Endometrial microvascular endothelial cells (primary cell): ENCODE data around the gene PIM3. TPM values are rescaled to one million over a fixed set of nuclear protein-coding genes. Genes with fewer than 3 reads are reported as not detected.

Source experiments
- in situ Hi-C: cut with HindIII; loops from 2 replicates; pipeline ENCODE4 v1.10.0; 2017; ENCODE audit warnings: low sequenced_read_pairs, low pct_unique_long_range_greater_than_20kb; ENCODE audit errors: inconsistent ontology term
- total RNA-seq: library from RNA; depleted of rRNA; stranded (reverse); fragments of >200 nt; gene quantifications from one replicate; pipeline ENCODE4 v1.2.3, GENCODE V29; 2015; ENCODE audit errors: inconsistent ontology term

Gene PIM3
- total RNA-seq, 1 donor from 2014 or later = 45.4 TPM

- in situ Hi-C loops = no loop called here
These were observed 35.0 kb downstream of the PIM3 start for GRCh38 chr22:49995361-49996118.

- in situ Hi-C loops = no loop called here
These were observed 35.5 kb downstream of the PIM3 start for GRCh38 chr22:49996119-49996517.

GRCh38 chr22:49996518-49997250 lies 36.1 kb downstream of the PIM3 start:
- in situ Hi-C loops = no loop called here

GRCh38 chr22:49997251-49997599 lies 36.7 kb downstream of the PIM3 start:
- in situ Hi-C loops = no loop called here

GRCh38 chr22:49997932-49998717 lies 37.6 kb downstream of the PIM3 start:
- in situ Hi-C loops = no loop called here

GRCh38 chr22:49998718-49999062 lies 38.1 kb downstream of the PIM3 start:
- in situ Hi-C loops = no loop called here

GRCh38 chr22:49999063-49999945 lies 38.7 kb downstream of the PIM3 start:
- in situ Hi-C loops = no loop called here

- in situ Hi-C loops = no loop called here
These were observed 39.5 kb downstream of the PIM3 start for GRCh38 chr22:49999946-50000586.

- in situ Hi-C loops = no loop called here
These were observed 40.2 kb downstream of the PIM3 start for GRCh38 chr22:50000587-50001387.

GRCh38 chr22:50001388-50002231 lies 41.0 kb downstream of the PIM3 start:
- in situ Hi-C loops = no loop called here

- in situ Hi-C loops = no loop called here
These were observed 42.2 kb downstream of the PIM3 start for GRCh38 chr22:50002791-50003190.

- in situ Hi-C loops = no loop called here
These were observed 44.3 kb downstream of the PIM3 start for GRCh38 chr22:50004918-50005317.

GRCh38 chr22:50007057-50007511 lies 46.5 kb downstream of the PIM3 start:
- in situ Hi-C loops = no loop called here

- in situ Hi-C loops = no loop called here
These were observed 47.8 kb downstream of the PIM3 start for GRCh38 chr22:50008151-50009040.

GRCh38 chr22:50009251-50009650 lies 48.7 kb downstream of the PIM3 start:
- in situ Hi-C loops = no loop called here
